A673 (cell line): ENCODE data around the gene CCM2L. TPM values are rescaled to one million over a fixed set of nuclear protein-coding genes. Genes with fewer than 3 reads are reported as not detected.

Experiments used
- BruUV-seq: library from RNA; stranded (reverse); fragments of 400-500 nt; replicated peaks from 2 replicates; lab custom pipeline; 2021; lab: Mats Ljungman, UMichigan
- CTCF ChIA-PET: fragments of 300-600 bp; sonication (Branson Sonifier 250); formaldehyde crosslinking; loops from one replicate; lab custom pipeline; 2022; ENCODE audit warnings: antibody characterized with exemption; lab: Charles Lee
- POLR2A ChIA-PET: fragments of 300-600 bp; sonication (Branson Sonifier 250); formaldehyde crosslinking; loops from one replicate; lab custom pipeline; 2022; ENCODE audit warnings: antibody characterized with exemption; ENCODE audit not compliant: low non-redundant PET; lab: Charles Lee
- DNase-seq: peaks from one replicate; pipeline ENCODE4 v3.0.0-alpha.2; 2015; ENCODE audit warnings: low spot score
- H3K27ac ChIP-seq: fragments of 200-600 bp; sonication (generic); 2 replicates; pipeline ENCODE4 v1.5.1; 2016; ENCODE audit warnings: mixed run types, low read depth, mild to moderate bottlenecking, mixed read lengths, antibody characterized with exemption, low read length; ENCODE audit not compliant: poor library complexity, severe bottlenecking
- H3K27me3 ChIP-seq: fragments of 200-600 bp; sonication (generic); replicated peaks from 2 replicates; pipeline ENCODE4 v1.6.1; 2017; ENCODE audit warnings: mixed run types, low read depth, mild to moderate bottlenecking, mixed read lengths, antibody characterized with exemption, low read length; ENCODE audit not compliant: insufficient read depth, poor library complexity
- H3K36me3 ChIP-seq: fragments of 200-600 bp; sonication (generic); 2 replicates; pipeline ENCODE4 v1.6.1; 2016; ENCODE audit warnings: mixed run types, mild to moderate bottlenecking, mixed read lengths, antibody characterized with exemption, low read length; ENCODE audit not compliant: insufficient read depth, poor library complexity, severe bottlenecking
- H3K4me1 ChIP-seq: fragments of 200-600 bp; sonication (generic); 2 replicates; pipeline ENCODE4 v1.6.1; 2017; ENCODE audit warnings: mixed run types, mild to moderate bottlenecking, mixed read lengths, antibody characterized with exemption, low read length; ENCODE audit not compliant: insufficient read depth, poor library complexity, severe bottlenecking
- H3K4me3 ChIP-seq: fragments of 200-600 bp; sonication (generic); 2 replicates; pipeline ENCODE4 v1.5.1; 2016; ENCODE audit warnings: low read depth, mixed run types, mild to moderate bottlenecking, mixed read lengths, low read length; ENCODE audit not compliant: poor library complexity, severe bottlenecking
- H3K9me3 ChIP-seq: fragments of 200-600 bp; sonication (generic); 2 replicates; pipeline ENCODE4 v1.6.1; 2016; ENCODE audit warnings: mixed run types, low read depth, mild to moderate bottlenecking, mixed read lengths, antibody characterized with exemption, low read length; ENCODE audit not compliant: poor library complexity, severe bottlenecking
- EZH2 ChIP-seq: fragments of 200-600 bp; sonication (generic); IDR thresholded peaks from 2 replicates; pipeline ENCODE4 v1.6.1; 2017; ENCODE audit warnings: borderline replicate concordance, low read depth, mild to moderate bottlenecking, mixed read lengths, antibody characterized with exemption, low read length; ENCODE audit not compliant: poor library complexity, severe bottlenecking
- intact Hi-C: fragments of 100-400 bp; cut with micrococcal nuclease; formaldehyde crosslinking; loops from one replicate; pipeline ENCODE4 v1.10.0; 2022; ENCODE audit not compliant: unreplicated experiment
- total RNA-seq: library from RNA; stranded (reverse); gene quantifications from 2 replicates; pipeline ENCODE4 v1.2.3, GENCODE V29; 2021
- TF ChIP-seq, protein P1 (sequence below): fragments of 300-800, 200-600 bp; sonication (generic); conservative IDR thresholded peaks from 2 replicates; pipeline ENCODE4 v1.5.1; 2017; ENCODE audit warnings: low read depth, mild to moderate bottlenecking, antibody characterized with exemption, low read length, moderate library complexity, mixed read lengths

CCM2L gene
- total RNA-seq, 1 experiment from 2014 or later: not detected

GRCh38 chr20:32004963-32005362 is 5.3 kb upstream of the CCM2L start:
- Histone ChIP-seq H3K4me1 (peaks cover 5% of the 10 kb centered on the region), H3K9me3 (no peaks in the 10 kb centered on the region), H3K27ac (no peak overlapping the region), H3K27me3 (no peaks in the 10 kb centered on the region), H3K4me3 (no peak overlapping the region), H3K36me3 (no peaks in the 10 kb centered on the region)
- intact Hi-C loops: no loop called here
- ChIA-PET POLR2A (no interaction called here), CTCF (interaction anchor here (0.5 kb wide), 1 partner anchor 152 kb away, joined by 3 read pairs; no protein-coding TSS in a partner anchor)
- BruUV-seq: no TSS peak
- no peak for TF ChIP-seq EZH2
- TF ChIP-seq, protein P1, sequence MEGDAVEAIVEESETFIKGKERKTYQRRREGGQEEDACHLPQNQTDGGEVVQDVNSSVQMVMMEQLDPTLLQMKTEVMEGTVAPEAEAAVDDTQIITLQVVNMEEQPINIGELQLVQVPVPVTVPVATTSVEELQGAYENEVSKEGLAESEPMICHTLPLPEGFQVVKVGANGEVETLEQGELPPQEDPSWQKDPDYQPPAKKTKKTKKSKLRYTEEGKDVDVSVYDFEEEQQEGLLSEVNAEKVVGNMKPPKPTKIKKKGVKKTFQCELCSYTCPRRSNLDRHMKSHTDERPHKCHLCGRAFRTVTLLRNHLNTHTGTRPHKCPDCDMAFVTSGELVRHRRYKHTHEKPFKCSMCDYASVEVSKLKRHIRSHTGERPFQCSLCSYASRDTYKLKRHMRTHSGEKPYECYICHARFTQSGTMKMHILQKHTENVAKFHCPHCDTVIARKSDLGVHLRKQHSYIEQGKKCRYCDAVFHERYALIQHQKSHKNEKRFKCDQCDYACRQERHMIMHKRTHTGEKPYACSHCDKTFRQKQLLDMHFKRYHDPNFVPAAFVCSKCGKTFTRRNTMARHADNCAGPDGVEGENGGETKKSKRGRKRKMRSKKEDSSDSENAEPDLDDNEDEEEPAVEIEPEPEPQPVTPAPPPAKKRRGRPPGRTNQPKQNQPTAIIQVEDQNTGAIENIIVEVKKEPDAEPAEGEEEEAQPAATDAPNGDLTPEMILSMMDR: no peak
- DNase-seq: no peak

- no peaks in the 10 kb centered on the region for H3K27me3 ChIP-seq
- no peak for TF ChIP-seq EZH2
- TF ChIP-seq, protein P1: no peak
These were observed 4.2 kb upstream of the CCM2L start for GRCh38 chr20:32006053-32006452.

DNA sequence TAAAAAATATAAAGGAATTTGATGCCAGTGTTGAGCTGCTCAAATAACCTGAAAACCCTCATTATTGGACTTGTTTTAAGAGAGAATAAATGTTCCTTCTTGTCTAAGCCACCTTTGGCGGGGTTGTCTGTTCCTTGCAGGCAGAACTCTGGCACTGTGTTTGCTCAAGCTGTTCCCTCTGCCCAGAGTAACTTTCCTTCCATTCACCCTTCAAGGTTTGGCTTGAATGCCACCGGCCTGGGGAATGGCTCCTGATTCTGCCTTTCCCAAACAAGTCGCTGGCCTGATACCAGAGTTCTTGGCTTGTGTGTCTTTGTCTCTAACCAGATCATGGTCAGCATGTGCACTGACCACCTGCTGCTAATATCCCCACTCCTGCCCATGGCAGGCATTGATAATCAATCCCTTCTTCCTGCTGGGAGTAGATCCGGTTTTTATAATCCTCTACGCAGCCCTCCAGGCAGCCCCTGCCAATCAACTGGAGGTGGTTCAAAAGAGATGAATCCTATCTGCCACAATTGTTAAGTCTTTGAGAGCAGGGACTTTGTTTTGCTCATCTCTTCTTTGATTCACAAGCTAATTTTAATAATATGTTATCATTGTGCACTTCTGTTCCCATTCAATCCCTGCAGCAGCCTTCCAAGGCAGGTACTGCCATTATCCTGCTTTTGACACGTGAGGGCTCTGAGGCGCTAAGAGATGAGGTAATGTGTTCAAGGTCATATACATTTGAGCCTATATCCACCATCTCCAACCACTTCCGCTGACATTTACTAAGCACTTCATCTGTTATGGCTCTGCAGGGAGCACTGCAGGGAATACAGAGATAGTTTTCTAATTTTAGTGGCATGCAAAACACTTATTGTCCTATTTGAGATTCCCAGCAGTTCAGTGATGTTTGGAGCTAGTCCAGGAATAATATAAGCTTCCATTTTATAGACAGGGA is 3.1 kb upstream of the CCM2L start:
- peaks cover 5% of the 10 kb centered on the region for H3K4me1 ChIP-seq
- intact Hi-C loops: no loop called here
- ChIA-PET CTCF (no interaction called here), POLR2A (no interaction called here)
- H3K36me3 ChIP-seq: no peaks in the 10 kb centered on the region
- TF ChIP-seq EZH2: no peak
- TF ChIP-seq, protein P1: no peak
- no TSS peak for BruUV-seq
- H3K4me3 ChIP-seq: no peak overlapping the region
- no peaks in the 10 kb centered on the region for H3K9me3 ChIP-seq
- peak; percentile 38 for DNase-seq
- no peak overlapping the region for H3K27ac ChIP-seq
- H3K27me3 ChIP-seq: no peaks in the 10 kb centered on the region

More at GRCh38 chr20:32006053-32006452, 4.2 kb upstream of the CCM2L start:
- H3K9me3 ChIP-seq: no peaks in the 10 kb centered on the region
- intact Hi-C loops: no loop called here
- no peak overlapping the region for H3K27ac ChIP-seq
- no peaks in the 10 kb centered on the region for H3K36me3 ChIP-seq
- ChIA-PET CTCF (no interaction called here), POLR2A (no interaction called here)
- H3K4me3 ChIP-seq: no peak overlapping the region
- BruUV-seq: no TSS peak
- peaks cover 5% of the 10 kb centered on the region for H3K4me1 ChIP-seq
- no peak for DNase-seq
